Hepatocyte (in vitro differentiated cells): ENCODE results near the gene ALB.

Experiments
- CTCF ChIP-seq: fragments of 200-600 bp; sonication (generic); IDR thresholded peaks from 2 replicates; pipeline ENCODE4 v1.5.1; 2016; ENCODE audit warnings: antibody characterized with exemption, mild to moderate bottlenecking; ENCODE audit not compliant: poor library complexity
- EZH2 ChIP-seq: fragments of 200-600 bp; sonication (generic); IDR thresholded peaks from 2 replicates; pipeline ENCODE4 v1.6.1; 2016; ENCODE audit warnings: antibody characterized with exemption, mild to moderate bottlenecking, borderline replicate concordance
- EZH2phosphoT487 ChIP-seq: fragments of 200-600 bp; sonication (generic); IDR thresholded peaks from one replicate; pipeline ENCODE4 v1.6.1; 2018; ENCODE audit warnings: antibody characterized with exemption, mild to moderate bottlenecking, low read depth, moderate library complexity; ENCODE audit not compliant: unreplicated experiment, severe bottlenecking

- no peak for TF ChIP-seq CTCF
- TF ChIP-seq EZH2, result no peak
- TF ChIP-seq EZH2phosphoT487, result no peak
Measured at GRCh38 chr4:73435984-73436383, 31.9 kb downstream of the ALB start, which contains the start of gene AFP.
